ENCODE data around the gene TIMM50.
"Not testable (repeated sequence)": the region's sequence is repeated elsewhere in the genome, so short reads cannot be mapped to it uniquely, and the experiment has no call there.

The TIMM50 gene

GRCh38 chr19:39446365-39447084 is 34.1 kb upstream of the TIMM50 start:
- no peak overlapping the region for H3K4ac ChIP-seq (ENCODE audit: low read depth in 1 of 2, low read length in 2 of 2)
- no peak overlapping the region for H3K27ac ChIP-seq (ENCODE audit: low read length, poor library complexity, severe bottlenecking)
- peaks cover 24% of the 10 kb centered on the region for H3K4me1 ChIP-seq (ENCODE audit: control insufficient read depth, insufficient read depth, low read depth, low read length)
- peak overlapping the region; percentile 67 for H3K4me2 ChIP-seq (ENCODE audit: low read length, poor library complexity, severe bottlenecking)
- no peak for DNase-seq
- no peak overlapping the region for H2BK5ac ChIP-seq (ENCODE audit: low read depth, low read length, poor library complexity, severe bottlenecking)
- H3K18ac ChIP-seq (ENCODE audit: low read depth in 1 of 2, low read length in 2 of 2), result no peak overlapping the region
- no peaks in the 10 kb centered on the region for H3K79me1 ChIP-seq (replicated peaks; ENCODE audit: low read length, poor library complexity, severe bottlenecking)
- H2BK15ac ChIP-seq (ENCODE audit: low read depth, poor library complexity, severe bottlenecking), result no peak overlapping the region
- no peaks in the 10 kb centered on the region for H3K27me3 ChIP-seq (ENCODE audit: control insufficient read depth in 1 of 2, insufficient read depth in 1 of 2, low read length in 2 of 2)
- H2AFZ ChIP-seq (ENCODE audit: low read depth, low read length), result no peak overlapping the region
- no peak overlapping the region for H2AK5ac ChIP-seq (ENCODE audit: low read length, severe bottlenecking)
- H3K9ac ChIP-seq (ENCODE audit: low read length), result peak overlapping the region; percentile 100
- no peak overlapping the region for H4K91ac ChIP-seq (ENCODE audit: low read length)
- no peak overlapping the region for H2BK120ac ChIP-seq (ENCODE audit: low read depth, low read length)
- H4K8ac ChIP-seq (ENCODE audit: low read length), result no peak overlapping the region
- H2BK12ac ChIP-seq (ENCODE audit: low read length in 2 of 2), result no peak overlapping the region
- no peak overlapping the region for H3K14ac ChIP-seq (ENCODE audit: low read length in 2 of 2)
- 95% methylated on average over 16 of the region's 16 CpGs for WGBS
- H3K9me3 ChIP-seq (ENCODE audit: control insufficient read depth, low read length), result no peaks in the 10 kb centered on the region
- H3K23ac ChIP-seq (ENCODE audit: low read length in 2 of 2), result no peak overlapping the region
- H3K4me3 ChIP-seq (ENCODE audit: insufficient read depth in 1 of 2, low read depth in 1 of 2, low read length in 2 of 2), result peak overlapping the region in 1 of 2 experiments; percentile 99
- H3K36me3 ChIP-seq (ENCODE audit: control insufficient read depth in 1 of 2, insufficient read depth in 2 of 2, low read depth in 1 of 2, low read length in 2 of 2), result peaks cover 21 to 29% of the 10 kb centered on the region in 2 experiments

- Histone ChIP-seq H3K27me3 (ENCODE audit: control insufficient read depth in 1 of 2, insufficient read depth in 1 of 2, low read length in 2 of 2) (no peaks in the 10 kb centered on the region), H2BK5ac (ENCODE audit: low read depth, low read length, poor library complexity, severe bottlenecking) (no peak overlapping the region), H4K91ac (ENCODE audit: low read length) (no peak overlapping the region), H3K9me3 (ENCODE audit: control insufficient read depth, low read length) (no peaks in the 10 kb centered on the region), H3K27ac (ENCODE audit: low read length, poor library complexity, severe bottlenecking) (peak overlapping the region; percentile 64), H2AFZ (ENCODE audit: low read depth, low read length) (no peak overlapping the region), H3K4me1 (ENCODE audit: control insufficient read depth, insufficient read depth, low read depth, low read length) (peaks cover 24% of the 10 kb centered on the region), H3K23ac (ENCODE audit: low read length in 2 of 2) (peak overlapping the region in 1 of 2 experiments; percentile 2), H2BK120ac (ENCODE audit: low read depth, low read length) (no peak overlapping the region), H3K4me3 (ENCODE audit: insufficient read depth in 1 of 2, low read depth in 1 of 2, low read length in 2 of 2) (peak overlapping the region in 1 of 2 experiments; percentile 51), H3K4ac (ENCODE audit: low read depth in 1 of 2, low read length in 2 of 2) (no peak overlapping the region), H3K18ac (ENCODE audit: low read depth in 1 of 2, low read length in 2 of 2) (no peak overlapping the region), H3K36me3 (ENCODE audit: control insufficient read depth in 1 of 2, insufficient read depth in 2 of 2, low read depth in 1 of 2, low read length in 2 of 2) (peaks cover 36 to 41% of the 10 kb centered on the region in 2 experiments), H3K9ac (ENCODE audit: low read length) (peak overlapping the region; percentile 42), H3K4me2 (ENCODE audit: low read length, poor library complexity, severe bottlenecking) (peak overlapping the region; percentile 1), H3K79me1 (replicated peaks; ENCODE audit: low read length, poor library complexity, severe bottlenecking) (peaks cover 3% of the 10 kb centered on the region), H2AK5ac (ENCODE audit: low read length, severe bottlenecking) (no peak overlapping the region), H3K14ac (ENCODE audit: low read length in 2 of 2) (no peak overlapping the region), H4K8ac (ENCODE audit: low read length) (no peak overlapping the region), H2BK12ac (ENCODE audit: low read length in 2 of 2) (no peak overlapping the region), H2BK15ac (ENCODE audit: low read depth, poor library complexity, severe bottlenecking) (no peak overlapping the region)
- 59% methylated on average over 3 of the region's 3 CpGs for WGBS
- DNase-seq, result peak; percentile 64
These were observed 32.4 kb upstream of the TIMM50 start for GRCh38 chr19:39448271-39448670.

DNA sequence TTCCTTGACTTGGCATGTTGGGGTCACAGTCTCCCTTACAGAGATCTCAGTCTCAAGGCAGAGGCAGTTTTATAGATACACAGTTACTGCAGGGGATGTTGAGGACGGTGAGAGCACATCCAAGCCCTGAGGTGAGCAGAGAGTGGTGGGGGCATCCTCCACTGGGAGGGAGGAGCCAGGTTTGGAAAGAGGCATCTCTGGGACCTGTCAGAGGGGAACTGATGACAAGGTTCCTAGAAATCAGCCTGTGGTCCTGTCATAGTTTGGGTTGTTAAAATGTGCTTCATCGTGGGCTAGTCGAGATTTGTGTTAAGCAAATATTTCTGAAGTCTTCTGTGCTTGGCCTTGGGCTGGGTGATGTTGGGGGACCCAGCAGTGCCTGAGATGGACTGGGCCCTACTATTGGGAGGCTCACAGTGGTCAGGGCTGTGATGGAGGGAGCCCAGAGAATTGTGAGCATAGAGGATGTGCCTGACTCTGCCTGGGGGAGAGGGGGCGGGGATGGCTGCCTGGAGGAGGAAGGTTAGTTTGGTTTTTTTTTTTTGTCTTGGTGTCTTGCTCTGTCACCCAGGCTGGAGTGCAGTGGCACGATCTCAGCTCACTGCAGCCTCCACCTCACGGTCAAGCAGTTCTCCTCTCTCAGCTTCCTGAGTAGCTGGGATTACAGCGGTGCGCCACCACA is 31.4 kb upstream of the TIMM50 start:
- H2AFZ ChIP-seq (ENCODE audit: low read depth, low read length), result no peak overlapping the region
- H2BK15ac ChIP-seq (ENCODE audit: low read depth, poor library complexity, severe bottlenecking), result no peak overlapping the region
- no peak overlapping the region for H3K4ac ChIP-seq (ENCODE audit: low read depth in 1 of 2, low read length in 2 of 2)
- no peak overlapping the region for H3K27ac ChIP-seq (ENCODE audit: low read length, poor library complexity, severe bottlenecking)
- no peak overlapping the region for H4K91ac ChIP-seq (ENCODE audit: low read length)
- no peak overlapping the region for H3K14ac ChIP-seq (ENCODE audit: low read length in 2 of 2)
- no peak overlapping the region for H3K4me3 ChIP-seq (ENCODE audit: insufficient read depth in 1 of 2, low read depth in 1 of 2, low read length in 2 of 2)
- H2BK120ac ChIP-seq (ENCODE audit: low read depth, low read length), result no peak overlapping the region
- peaks cover 24% of the 10 kb centered on the region for H3K4me1 ChIP-seq (ENCODE audit: control insufficient read depth, insufficient read depth, low read depth, low read length)
- no peak overlapping the region for H4K8ac ChIP-seq (ENCODE audit: low read length)
- DNase-seq, result no peak
- H3K9ac ChIP-seq (ENCODE audit: low read length), result no peak overlapping the region
- no peak overlapping the region for H3K18ac ChIP-seq (ENCODE audit: low read depth in 1 of 2, low read length in 2 of 2)
- no peak overlapping the region for H2AK5ac ChIP-seq (ENCODE audit: low read length, severe bottlenecking)
- 94% methylated on average over 8 of the region's 8 CpGs for WGBS
- no peak overlapping the region for H2BK12ac ChIP-seq (ENCODE audit: low read length in 2 of 2)
- H3K79me1 ChIP-seq (replicated peaks; ENCODE audit: low read length, poor library complexity, severe bottlenecking), result peaks cover 3% of the 10 kb centered on the region
- H3K36me3 ChIP-seq (ENCODE audit: control insufficient read depth in 1 of 2, insufficient read depth in 2 of 2, low read depth in 1 of 2, low read length in 2 of 2), result peaks cover 42 to 46% of the 10 kb centered on the region in 2 experiments
- H3K23ac ChIP-seq (ENCODE audit: low read length in 2 of 2), result no peak overlapping the region
- H3K9me3 ChIP-seq (ENCODE audit: control insufficient read depth, low read length), result no peaks in the 10 kb centered on the region
- no peak overlapping the region for H2BK5ac ChIP-seq (ENCODE audit: low read depth, low read length, poor library complexity, severe bottlenecking)
- no peak overlapping the region for H3K4me2 ChIP-seq (ENCODE audit: low read length, poor library complexity, severe bottlenecking)
- no peaks in the 10 kb centered on the region for H3K27me3 ChIP-seq (ENCODE audit: control insufficient read depth in 1 of 2, insufficient read depth in 1 of 2, low read length in 2 of 2)

DNA sequence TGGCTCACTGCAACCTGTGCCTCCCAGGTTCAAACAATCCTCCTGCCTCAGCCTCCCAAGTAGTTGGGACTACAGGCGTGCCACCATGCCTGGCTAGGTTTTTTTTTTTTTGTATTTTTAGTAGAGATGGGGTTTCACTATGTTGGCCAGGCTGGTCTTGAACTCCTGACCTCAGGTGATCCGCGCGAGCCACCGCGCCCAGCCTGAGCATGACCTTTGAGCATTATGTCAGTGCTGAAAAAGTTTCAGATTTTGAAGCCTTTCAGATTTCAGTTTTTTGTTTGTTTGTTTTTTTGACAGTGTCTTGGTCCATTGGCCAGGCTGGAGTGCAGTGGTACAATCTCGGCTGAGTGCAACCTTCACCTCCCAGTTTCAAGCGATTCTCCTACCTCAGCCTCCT is 29.4 kb upstream of the TIMM50 start:
- H3K18ac ChIP-seq (ENCODE audit: low read depth in 1 of 2, low read length in 2 of 2); H2BK15ac ChIP-seq (ENCODE audit: low read depth, poor library complexity, severe bottlenecking); H2AK5ac ChIP-seq (ENCODE audit: low read length, severe bottlenecking); H2AFZ ChIP-seq (ENCODE audit: low read depth, low read length); H2BK5ac ChIP-seq (ENCODE audit: low read depth, low read length, poor library complexity, severe bottlenecking); H3K79me1 ChIP-seq (replicated peaks; ENCODE audit: low read length, poor library complexity, severe bottlenecking); H3K9ac ChIP-seq (ENCODE audit: low read length); H3K4me3 ChIP-seq (ENCODE audit: insufficient read depth in 1 of 2, low read depth in 1 of 2, low read length in 2 of 2); H3K23ac ChIP-seq (ENCODE audit: low read length in 2 of 2); H3K27ac ChIP-seq (ENCODE audit: low read length, poor library complexity, severe bottlenecking); H3K4ac ChIP-seq (ENCODE audit: low read depth in 1 of 2, low read length in 2 of 2); H3K27me3 ChIP-seq (ENCODE audit: control insufficient read depth in 1 of 2, insufficient read depth in 1 of 2, low read length in 2 of 2); H3K14ac ChIP-seq (ENCODE audit: low read length in 2 of 2); H3K9me3 ChIP-seq (ENCODE audit: control insufficient read depth, low read length); H4K91ac ChIP-seq (ENCODE audit: low read length); H3K4me2 ChIP-seq (ENCODE audit: low read length, poor library complexity, severe bottlenecking); DNase-seq; H2BK120ac ChIP-seq (ENCODE audit: low read depth, low read length); H4K8ac ChIP-seq (ENCODE audit: low read length); H2BK12ac ChIP-seq (ENCODE audit: low read length in 2 of 2): not testable (repeated sequence)
- peaks cover 21% of the 10 kb centered on the region for H3K4me1 ChIP-seq (ENCODE audit: control insufficient read depth, insufficient read depth, low read depth, low read length)
- WGBS, result 95% methylated on average over 8 of the region's 8 CpGs
- H3K36me3 ChIP-seq (ENCODE audit: control insufficient read depth in 1 of 2, insufficient read depth in 2 of 2, low read depth in 1 of 2, low read length in 2 of 2), result peaks cover 42 to 54% of the 10 kb centered on the region in 2 experiments

Data from mesenchymal stem cell (in vitro differentiated cells and primary cell).